GM19043 (cell line): ENCODE measurements around the gene ORMDL2.
"Not testable (repeated sequence)": the region's sequence is repeated elsewhere in the genome, so short reads cannot be mapped to it uniquely, and the experiment has no call there.

Experiments
- ATAC-seq: cut with Tn5 transposase; IDR thresholded peaks from one replicate; pipeline ENCODE4 v1.9.1; 2021; ENCODE audit warnings: low read depth; ENCODE audit not compliant: unreplicated experiment

ORMDL2 gene

DNA sequence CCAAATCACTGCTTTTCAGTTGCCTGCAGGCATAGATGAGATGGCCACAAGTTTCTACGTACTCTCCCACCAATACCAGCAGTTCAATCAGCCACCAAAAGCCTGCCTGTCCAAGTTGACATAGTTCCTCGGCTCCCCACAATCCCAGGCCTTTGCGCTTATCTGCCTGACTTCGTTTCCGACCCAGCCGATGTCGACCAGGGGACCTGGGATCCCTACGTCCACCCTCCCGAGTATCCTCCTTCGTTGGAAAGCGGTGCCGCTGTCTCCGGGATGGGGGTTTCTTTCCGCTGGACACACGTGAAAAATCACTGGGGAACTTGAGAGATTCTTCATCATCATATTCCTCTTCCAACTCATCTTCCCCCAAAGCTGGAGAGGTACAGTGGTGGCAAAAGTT, 10.0 kb downstream of the ORMDL2 start:
- ATAC-seq, result no peak

DNA sequence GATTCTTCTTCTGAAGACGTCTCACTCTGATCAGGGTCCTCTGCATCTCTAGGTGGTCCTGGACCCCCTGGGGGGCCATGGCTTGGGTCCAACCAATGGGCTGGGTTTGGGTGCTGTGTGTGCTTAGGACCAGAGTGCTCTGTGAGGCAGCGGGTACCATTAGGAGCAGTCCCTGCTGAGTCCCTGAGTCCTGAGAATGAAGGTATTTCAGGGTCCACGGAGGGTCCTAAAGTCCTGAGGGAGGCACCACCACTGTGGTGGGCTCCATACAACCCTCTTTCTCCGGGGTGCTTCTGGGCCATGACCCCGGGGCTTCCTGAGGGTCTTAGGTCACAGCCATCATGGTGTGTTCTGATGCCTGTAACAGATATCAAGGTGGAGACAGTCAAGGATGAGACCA, 10.5 kb downstream of the ORMDL2 start:
- ATAC-seq, result no peak

DNA sequence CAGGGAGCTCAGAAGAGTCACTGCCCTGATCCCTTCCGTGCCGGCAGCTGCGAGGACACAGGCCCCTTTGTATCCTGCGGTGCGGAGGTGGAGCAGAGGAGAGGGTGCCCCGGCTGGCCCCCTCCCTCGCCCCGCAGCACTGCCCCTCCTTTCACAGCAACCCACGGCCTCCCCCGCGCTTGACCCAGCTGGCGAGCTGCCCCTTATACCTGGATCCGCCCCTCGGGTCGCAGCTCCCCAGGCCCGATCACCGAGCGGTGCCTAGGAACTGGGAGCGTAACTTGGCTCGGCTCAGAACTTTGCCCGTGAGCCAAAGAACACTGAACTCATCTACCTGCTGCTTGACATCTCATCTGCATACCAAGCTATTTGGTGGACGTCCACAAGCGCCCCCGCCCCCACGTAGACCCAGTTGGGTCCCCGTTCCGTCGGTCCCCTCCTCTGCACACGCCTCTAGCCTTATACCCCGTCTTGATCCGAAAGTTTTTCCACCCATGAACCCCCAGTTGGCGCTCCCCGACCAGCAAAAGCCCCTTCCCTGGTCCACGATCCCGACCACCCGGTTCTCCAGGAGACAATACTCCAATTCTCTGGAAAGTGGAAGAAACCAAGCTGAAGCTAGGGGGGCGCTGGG, 12.2 kb downstream of the ORMDL2 start:
- peak; percentile 27 for ATAC-seq

DNA sequence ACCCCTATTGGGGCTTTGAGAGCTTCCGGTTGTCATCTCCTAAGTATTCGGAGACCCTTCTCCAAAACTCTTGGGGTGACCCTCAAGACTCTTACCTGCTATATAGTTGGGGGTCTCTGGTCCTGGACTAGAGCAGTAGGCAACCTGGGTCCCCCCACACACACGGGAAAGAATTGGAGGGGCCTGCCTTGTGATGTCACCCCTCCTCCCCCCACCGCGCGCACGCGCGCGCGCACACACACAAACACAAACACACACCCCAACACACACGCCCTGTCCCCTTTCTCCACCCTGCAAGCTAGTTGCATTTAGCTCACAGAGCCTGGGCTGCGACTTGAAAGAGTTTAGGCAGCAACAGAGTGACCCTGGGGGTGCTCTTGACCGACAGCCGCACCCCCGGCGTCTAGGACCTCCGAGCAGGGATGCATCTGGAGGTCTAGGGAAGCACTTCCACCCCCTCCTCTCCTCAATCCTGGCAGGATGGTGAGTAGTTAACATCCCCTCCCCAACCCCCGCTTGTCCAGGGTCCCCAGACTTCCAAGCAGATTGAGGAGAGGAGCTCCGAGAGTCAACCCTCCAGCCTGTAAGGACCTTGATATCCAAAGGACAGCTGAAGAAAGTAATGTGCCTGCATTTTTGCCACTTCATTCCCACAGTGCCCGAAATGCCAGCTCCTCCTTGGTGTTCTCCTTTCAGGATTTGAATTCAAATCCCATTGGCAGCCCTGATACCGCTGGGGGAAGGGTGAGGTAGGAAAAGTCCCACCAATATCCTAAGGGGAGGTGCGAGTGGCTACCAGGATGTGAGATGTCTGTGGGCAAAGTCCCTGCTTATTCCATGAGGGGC, 13.0 kb downstream of the ORMDL2 start:
- ATAC-seq, result no peak

DNA sequence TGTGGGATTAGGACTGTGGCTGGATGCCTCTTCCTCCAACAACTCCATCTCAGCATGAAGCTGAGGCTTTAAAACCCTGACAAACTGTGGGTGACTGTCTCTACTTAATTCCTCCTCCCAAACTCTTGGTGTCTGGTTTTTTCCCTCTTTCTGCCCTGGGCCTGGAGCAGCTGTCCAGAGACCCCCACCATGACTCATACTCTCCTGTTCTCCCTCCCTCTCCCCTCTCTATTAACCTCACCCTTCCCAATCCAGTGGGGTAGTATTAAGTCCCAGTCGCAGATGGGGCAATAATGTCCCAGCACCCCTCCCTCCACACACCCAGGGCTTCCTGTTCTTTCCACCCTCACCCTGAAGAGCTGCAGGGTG, 13.6 kb downstream of the ORMDL2 start:
- ATAC-seq, result no peak

DNA sequence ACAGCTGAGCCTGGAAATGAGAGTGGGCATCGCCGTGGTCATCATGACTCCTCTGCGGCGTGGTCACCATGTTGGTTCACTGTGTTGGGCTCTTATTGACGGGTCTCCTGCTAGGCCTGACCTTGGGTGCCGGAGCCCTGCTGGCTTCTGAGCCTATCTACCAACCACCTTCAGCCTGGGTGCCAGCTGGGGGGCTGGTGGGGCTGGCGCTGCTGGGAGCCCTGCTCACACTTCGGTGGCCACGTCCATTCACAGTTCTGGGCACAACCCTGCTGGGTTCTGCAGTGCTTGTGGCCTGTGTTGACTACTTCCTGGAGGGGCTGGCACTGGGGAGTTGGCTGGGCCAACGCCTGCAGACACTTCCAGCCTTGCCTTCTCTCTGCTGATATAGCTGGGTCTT, 15.2 kb downstream of the ORMDL2 start:
- no peak for ATAC-seq

DNA sequence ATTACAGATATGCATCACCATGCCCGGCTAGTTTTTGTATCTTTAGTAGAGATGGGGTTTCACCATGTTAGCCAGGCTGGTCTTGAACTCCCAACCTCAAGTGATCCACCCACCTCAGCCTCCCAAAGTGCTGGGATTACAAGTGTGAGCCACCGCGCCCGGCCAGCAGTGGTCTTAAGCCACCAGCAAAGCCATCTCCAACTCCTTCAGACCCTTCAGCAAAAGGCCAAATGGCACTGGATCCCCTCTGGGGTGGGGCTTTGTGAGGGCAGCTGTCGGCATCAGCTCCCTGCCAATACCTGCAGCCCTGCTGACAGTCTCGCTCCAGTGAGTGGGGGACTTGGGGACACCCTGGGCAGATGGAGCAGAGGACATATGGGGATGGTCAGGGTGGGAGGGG, 16.6 kb downstream of the ORMDL2 start:
- ATAC-seq, result not testable (repeated sequence)

DNA sequence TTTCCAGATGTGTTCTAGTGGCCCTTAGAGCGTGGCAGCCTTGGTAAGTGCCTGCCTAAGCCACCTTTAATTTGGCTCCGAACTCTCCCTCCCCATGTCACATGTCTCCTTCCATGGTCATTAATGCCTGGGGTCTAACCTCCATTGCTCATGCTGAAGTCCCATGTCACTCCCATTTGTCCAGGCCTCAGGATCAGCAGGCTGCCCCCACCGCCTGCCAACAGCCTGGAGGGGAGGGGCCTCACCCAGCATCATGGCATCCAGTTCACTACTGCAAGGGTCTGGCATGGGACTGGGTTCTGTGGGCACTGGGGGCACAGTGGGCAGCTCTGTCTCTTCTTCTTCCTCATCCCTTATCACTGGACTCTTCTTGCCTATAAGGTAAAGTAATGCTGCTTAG, 20.5 kb downstream of the ORMDL2 start:
- no peak for ATAC-seq

DNA sequence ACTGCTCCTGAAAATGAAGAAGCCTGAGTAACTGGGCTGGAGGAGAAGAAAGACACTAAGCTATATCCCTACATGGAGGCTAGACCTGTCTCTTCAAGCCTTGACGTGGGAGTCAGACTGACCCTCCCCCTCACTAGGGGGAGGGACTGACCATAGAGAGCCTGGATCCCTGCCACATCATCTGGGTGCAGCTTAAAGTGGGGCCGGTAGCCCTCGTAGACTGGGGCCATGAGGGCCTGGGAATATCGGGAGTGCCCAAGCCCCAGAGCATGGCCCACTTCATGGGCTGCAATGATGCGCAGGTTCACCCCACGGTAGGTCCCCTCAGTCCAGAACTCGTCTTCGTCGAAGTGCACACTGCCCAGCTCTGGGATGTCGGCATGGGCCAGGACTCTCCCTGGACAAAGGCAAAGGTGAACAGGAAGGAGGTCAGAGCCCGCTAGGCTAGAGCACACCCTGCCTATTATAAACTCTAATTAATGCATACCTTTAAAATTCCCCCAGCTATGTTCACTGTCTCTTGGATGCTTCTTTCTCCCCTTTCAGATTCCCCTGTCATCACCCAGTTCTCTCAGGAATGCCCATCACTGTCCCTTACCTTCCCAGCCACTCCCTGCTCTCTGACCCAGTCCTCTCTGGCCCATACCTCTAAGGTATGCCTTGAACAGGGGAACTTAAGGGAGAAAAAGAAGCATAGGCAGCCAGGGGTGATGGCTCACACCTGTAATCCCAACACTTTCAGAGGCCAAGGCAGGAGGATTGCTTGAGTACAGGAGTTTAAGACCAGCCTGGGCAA, 21.7 kb downstream of the ORMDL2 start:
- no peak for ATAC-seq

DNA sequence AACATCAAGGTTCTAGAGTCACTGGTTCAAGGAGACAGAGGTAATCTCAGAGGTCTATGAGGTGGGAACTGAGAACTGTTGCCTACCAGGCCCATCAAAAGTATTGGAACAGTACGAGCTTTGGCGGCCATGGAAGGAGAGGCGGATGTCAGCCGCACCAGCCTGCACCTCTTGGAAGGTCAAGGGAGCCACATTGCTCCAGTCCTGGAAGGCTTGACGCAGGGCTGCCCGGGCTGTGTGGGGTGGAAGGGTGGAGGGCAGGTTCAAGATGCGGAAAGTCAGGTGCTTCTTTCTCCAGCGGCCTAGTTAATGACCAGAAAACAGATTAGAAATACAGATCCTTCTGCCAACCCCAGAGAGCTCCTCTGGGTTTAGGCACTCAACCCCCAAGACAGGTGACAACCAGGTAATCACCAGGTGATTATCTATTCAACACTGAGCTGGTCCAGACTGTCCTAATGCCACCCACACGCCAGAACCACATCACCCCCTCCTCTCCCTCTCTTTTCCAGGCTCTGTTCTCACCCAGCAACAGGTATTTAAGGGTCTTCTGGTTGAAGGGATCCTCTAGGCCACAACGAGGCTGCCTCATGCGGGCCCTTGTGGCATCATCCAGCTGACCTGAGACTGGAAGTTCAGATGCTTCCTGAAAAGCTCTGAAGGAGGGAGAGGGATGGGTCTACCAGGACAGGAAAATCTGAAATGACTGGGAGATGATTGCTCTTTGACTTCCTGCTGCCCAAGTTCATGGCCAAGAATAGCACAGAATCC, 22.9 kb downstream of the ORMDL2 start:
- ATAC-seq, result no peak

DNA sequence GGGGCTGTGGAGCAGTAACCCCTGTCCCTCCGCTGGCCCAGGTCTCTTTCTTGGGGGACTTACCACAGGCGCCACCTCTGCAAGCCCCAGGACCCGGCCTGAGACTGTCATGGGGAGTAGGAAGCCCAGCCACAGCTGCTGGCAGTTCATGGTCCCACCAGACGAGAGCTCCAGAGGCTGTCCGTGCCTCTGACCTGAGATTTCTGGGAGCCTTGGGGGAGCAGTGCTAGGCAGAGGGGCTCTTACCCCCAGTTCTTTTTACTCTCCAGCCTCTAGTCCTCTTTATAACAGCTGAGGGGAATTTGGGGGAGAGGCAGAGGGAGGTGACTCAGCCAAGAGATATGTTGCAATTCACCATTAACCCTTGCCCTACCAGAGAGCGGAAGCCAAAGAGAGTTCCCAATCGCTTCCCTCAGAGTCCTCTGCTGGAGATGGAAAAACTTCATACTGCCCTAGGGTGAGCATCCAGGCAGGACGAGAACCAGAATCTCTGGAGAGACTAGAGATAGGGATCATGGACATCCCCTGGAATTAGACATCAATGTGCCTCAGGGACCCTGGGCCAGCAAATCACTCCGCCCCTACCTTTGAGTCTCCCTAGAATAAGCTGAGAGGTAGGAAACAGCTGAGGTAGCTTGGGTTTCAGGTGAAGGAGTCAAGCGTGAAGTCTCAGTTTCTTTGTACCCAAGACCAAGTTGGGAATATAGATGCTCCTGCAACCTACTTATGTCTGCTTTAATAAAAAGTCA, 25.0 kb downstream of the ORMDL2 start, which contains the start of gene MMP19:
Gene MMP19, minus strand, starts transcription at position 256 of the 749 bp plus-strand sequence. Its CDS starts 106 bp downstream, at position 150.
- ATAC-seq, result no peak

DNA sequence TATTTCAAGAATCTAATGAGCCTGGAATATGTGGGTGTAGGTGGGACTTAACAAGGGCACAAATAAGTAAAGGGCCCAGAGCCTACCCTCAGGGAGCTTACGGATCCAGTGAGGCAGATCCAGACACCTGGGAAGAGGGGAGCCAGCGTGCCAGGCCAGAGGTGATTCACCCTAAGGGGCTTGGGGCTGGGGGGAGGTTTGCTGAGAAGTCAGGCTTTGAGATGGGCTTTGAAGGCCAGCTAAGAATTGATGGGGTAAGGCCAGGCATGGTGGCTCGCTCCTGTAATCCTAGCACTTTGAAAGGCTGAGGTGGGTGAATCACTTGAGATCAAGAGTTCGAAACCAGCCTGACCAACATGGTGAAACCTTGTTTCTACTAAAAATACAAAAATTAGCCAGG, 25.6 kb downstream of the ORMDL2 start:
- no peak for ATAC-seq

DNA sequence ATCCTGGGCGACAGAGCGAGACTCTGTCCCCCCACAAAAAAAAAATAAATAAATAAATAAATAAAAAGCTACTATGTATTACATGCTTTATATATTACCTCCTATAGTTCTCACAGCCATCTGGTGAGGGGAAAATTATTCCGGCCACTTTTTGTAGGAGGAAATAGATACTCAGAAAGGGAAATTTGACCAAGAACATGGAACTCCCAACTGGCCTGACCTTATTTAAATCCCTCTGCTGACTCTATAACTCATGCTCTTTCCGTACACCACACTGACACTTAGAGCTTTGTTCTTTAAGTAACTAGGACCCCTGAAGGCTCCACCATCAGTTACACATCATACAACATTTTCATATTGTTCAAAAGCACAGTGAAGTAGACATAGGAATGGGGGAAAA, 27.1 kb downstream of the ORMDL2 start:
- ATAC-seq, result no peak

DNA sequence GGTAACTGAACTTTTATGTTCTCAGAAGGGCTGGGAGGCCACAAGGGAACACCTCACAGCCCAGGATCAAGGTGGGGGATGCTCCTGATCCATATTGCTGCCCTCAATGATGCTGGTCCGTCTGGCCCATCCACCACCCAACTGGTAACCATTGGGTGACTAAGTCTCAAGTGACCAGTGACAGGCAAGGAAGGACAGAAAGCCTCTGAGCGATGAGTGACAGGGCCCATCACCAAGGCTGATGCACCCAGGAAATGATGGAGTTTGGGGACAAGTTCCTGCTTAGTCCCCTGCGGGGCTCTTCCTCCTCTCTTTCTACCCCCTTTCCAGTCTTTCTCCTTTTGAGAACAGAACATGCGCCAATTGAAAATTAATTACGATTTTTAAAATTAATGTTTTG, 27.5 kb downstream of the ORMDL2 start:
- ATAC-seq, result no peak

DNA sequence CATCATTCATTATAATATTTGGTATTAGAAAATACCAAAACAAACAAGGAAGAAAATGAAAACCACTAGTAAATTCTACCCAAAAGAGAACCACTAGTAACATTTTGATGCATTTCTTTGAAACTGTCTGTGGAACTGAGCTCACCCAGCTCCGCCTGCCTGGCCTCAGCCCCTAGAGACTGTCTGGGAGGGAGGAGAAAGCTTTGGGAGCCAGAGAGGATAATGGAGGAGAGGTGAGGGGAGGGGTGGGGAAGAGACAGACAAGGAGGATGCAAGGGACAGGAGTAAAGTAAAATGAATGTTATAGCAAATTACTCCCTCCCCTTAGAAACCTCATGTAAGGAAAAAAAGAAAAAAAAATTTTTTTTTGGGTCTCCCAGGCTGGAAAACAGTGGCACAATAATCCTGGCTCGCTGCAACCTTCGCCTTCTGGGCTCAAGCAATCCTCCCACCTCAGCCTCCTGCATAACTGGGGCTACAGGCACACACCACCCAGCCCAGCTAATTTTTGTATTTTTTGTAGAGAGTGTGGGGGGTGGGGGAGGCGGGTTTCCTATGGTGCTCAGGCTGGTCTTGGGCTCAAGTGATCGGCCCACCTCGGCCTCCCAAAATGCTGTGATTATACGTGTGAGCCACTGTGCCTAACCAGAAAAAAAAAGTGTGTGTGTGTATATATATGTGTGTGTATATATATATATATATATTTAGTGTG, 28.1 kb downstream of the ORMDL2 start:
- ATAC-seq, result no peak

DNA sequence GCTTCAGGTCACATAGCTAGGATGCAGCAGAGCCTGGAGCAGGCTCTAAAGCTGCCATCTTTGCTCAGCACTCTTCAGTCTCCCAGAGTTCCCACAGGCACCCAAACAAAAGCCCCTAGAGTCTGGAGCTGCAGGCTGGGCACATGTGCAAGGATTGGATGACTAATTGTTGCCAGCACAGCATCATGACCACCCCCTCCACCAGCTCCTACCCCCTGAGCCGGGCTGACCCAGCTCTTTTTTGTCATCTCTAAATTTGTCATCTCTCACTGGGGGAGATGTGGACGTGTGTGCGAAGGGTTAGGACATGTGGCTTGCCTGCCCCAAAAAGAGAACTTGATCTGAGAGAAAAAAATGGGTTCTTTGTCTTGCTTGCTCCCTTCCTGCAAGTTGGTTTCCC, 29.2 kb downstream of the ORMDL2 start:
- ATAC-seq, result no peak

DNA sequence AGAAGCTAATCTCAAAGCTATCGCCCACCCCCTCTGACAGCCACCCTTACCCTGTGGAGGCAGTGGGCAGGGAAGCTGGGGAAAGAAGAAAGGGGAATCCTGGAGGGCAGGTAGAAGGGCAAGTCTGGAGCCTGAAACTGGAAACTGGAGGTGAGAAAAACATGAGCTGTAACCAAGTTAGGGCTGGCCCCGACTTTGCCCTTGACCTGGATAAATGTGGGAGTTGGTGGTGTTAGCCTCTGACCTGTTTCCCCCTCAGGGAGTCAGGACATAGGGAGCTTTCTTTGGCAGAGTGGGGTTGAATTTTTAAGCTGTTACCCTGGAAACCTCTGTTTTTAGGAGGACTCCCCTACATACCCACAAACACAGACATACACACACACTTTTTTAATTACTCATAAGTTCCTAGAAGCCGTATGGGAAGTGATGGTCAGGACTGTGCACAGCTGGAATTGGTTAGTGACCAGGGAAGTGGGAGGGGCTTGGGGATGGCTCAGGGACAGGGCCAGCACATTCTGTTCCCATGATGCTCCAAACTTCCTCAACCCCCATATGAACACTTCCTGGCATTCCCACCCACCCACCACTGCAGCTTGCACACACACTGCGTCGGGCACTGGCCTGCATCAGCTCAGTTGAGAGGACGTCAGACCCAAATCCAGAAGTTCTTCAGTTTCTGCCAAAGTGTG, 29.9 kb downstream of the ORMDL2 start:
- no peak for ATAC-seq

DNA sequence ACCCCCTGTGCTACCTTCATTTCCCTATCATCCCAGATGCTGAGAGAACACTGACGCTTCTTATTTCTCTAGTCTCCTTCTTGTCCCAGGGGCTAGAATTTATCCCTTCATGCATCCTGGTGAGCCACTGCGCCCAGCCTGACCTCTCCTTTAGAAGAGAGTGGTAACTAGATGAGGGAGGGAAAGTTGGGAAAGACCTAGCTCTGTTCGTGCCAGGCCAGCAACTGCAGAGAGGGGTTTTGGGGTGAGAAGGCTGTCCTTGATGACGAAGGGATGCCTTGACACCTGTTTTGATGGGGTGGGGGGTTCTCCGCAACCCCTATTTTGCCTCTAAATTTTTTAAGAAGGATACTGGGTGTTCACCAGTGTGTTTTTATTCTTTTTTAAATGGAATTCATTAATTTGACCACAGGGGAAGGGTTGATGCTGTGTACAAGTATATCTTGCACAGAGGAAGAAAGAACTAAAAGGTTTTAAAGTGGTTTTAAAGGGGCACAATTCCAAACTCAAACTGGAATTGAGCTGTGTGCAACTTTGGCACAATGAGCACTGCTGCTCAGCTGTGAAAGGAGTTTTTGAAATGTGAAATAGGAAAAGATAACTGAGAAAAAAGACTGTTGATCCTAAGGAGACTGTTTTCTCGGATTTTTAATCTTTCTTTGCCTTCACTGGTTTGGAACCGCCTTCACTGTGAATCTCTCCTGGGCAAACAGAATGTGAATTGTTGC, 31.9 kb downstream of the ORMDL2 start:
- no peak for ATAC-seq
